ENCODE results near the gene AUTS2. TPM values are rescaled to one million over a fixed set of nuclear protein-coding genes. Genes with fewer than 3 reads are reported as not detected.

AUTS2 gene
- total RNA-seq, 1 donor from 2014 or later = 53.0 TPM

GRCh38 chr7:70772891-70773290 is 1174.6 kb downstream of the AUTS2 start:
- Histone ChIP-seq H3K9me3 (no peaks in the 10 kb centered on the region), H3K27ac (no peak overlapping the region), H3K36me3 (peaks cover 0 to 8% of the 10 kb centered on the region in 2 donors), H3K4me3 (no peak overlapping the region), H3K4me1 (peaks cover 11% of the 10 kb centered on the region), H3K27me3 (no peaks in the 10 kb centered on the region)
- intact Hi-C loops (cut with DNase I) = no loop called here
- no peak for DNase-seq (ENCODE audit: extremely low spot score in 2 of 2)
- TF ChIP-seq POLR2AphosphoS5 (IDR thresholded peaks at IDR 0.05; ENCODE audit: insufficient read depth in 1 of 2, low read depth in 1 of 2) = no peak
- no peak for TF ChIP-seq POLR2A (IDR thresholded peaks at IDR 0.05)
- no peak for TF ChIP-seq CTCF (IDR thresholded peaks at IDR 0.05)

- Histone ChIP-seq H3K9me3 (no peaks in the 10 kb centered on the region), H3K4me1 (peaks cover 13% of the 10 kb centered on the region), H3K4me3 (no peak overlapping the region), H3K36me3 (peaks cover 0 to 8% of the 10 kb centered on the region in 2 donors), H3K27ac (no peak overlapping the region), H3K27me3 (no peaks in the 10 kb centered on the region)
- no peak for TF ChIP-seq POLR2A (IDR thresholded peaks at IDR 0.05)
- TF ChIP-seq POLR2AphosphoS5 (IDR thresholded peaks at IDR 0.05; ENCODE audit: insufficient read depth in 1 of 2, low read depth in 1 of 2) = no peak
- TF ChIP-seq CTCF (IDR thresholded peaks at IDR 0.05) = no peak
- no peak for DNase-seq (ENCODE audit: extremely low spot score in 2 of 2)
- intact Hi-C loops (cut with DNase I) = no loop called here
Observed at GRCh38 chr7:70773406-70773805, 1175.1 kb downstream of the AUTS2 start.

- no peaks in the 10 kb centered on the region for H3K9me3 ChIP-seq
- peaks cover 0 to 8% of the 10 kb centered on the region in 2 donors for H3K36me3 ChIP-seq
- no peak overlapping the region for H3K4me3 ChIP-seq
- H3K27me3 ChIP-seq = no peaks in the 10 kb centered on the region
- no peak for TF ChIP-seq CTCF (IDR thresholded peaks at IDR 0.05)
- TF ChIP-seq POLR2A (IDR thresholded peaks at IDR 0.05) = no peak
- no peak for TF ChIP-seq POLR2AphosphoS5 (IDR thresholded peaks at IDR 0.05; ENCODE audit: insufficient read depth in 1 of 2, low read depth in 1 of 2)
- peaks cover 13% of the 10 kb centered on the region for H3K4me1 ChIP-seq
- no peak overlapping the region for H3K27ac ChIP-seq
- intact Hi-C loops (cut with DNase I) = no loop called here
- DNase-seq (ENCODE audit: extremely low spot score in 2 of 2) = peak in 1 of 2 donors; percentile 20
Observed at GRCh38 chr7:70774950-70775527, 1176.8 kb downstream of the AUTS2 start.

GRCh38 chr7:70775570-70776156 is 1177.4 kb downstream of the AUTS2 start:
- no peaks in the 10 kb centered on the region for H3K27me3 ChIP-seq
- no peak overlapping the region for H3K27ac ChIP-seq
- peak in 1 of 2 donors; percentile 42 for DNase-seq (ENCODE audit: extremely low spot score in 2 of 2)
- H3K36me3 ChIP-seq = peaks cover 0 to 8% of the 10 kb centered on the region in 2 donors
- no peaks in the 10 kb centered on the region for H3K9me3 ChIP-seq
- intact Hi-C loops (cut with DNase I) = no loop called here
- peaks cover 13% of the 10 kb centered on the region for H3K4me1 ChIP-seq
- H3K4me3 ChIP-seq = no peak overlapping the region
- TF ChIP-seq POLR2AphosphoS5 (IDR thresholded peaks at IDR 0.05; ENCODE audit: insufficient read depth in 1 of 2, low read depth in 1 of 2) (no peak), POLR2A (IDR thresholded peaks at IDR 0.05) (no peak), CTCF (IDR thresholded peaks at IDR 0.05) (no peak)

- H3K27ac ChIP-seq = no peak overlapping the region
- intact Hi-C loops (cut with DNase I) = no loop called here
- no peaks in the 10 kb centered on the region for H3K9me3 ChIP-seq
- no peak overlapping the region for H3K4me3 ChIP-seq
- H3K4me1 ChIP-seq = peaks cover 13% of the 10 kb centered on the region
- H3K36me3 ChIP-seq = peaks cover 0 to 13% of the 10 kb centered on the region in 2 donors
- DNase-seq (ENCODE audit: extremely low spot score in 2 of 2) = peak in 1 of 2 donors; percentile 82
- H3K27me3 ChIP-seq = no peaks in the 10 kb centered on the region
- TF ChIP-seq POLR2AphosphoS5 (IDR thresholded peaks at IDR 0.05; ENCODE audit: insufficient read depth in 1 of 2, low read depth in 1 of 2) (no peak), POLR2A (IDR thresholded peaks at IDR 0.05) (no peak), CTCF (IDR thresholded peaks at IDR 0.05) (no peak)
Observed at GRCh38 chr7:70776627-70777101, 1178.4 kb downstream of the AUTS2 start.

Measured in vagina (tissue), 2 donors.